Fibroblast of lung (primary cell): ENCODE results near the gene EML4. TPM values are rescaled to one million over a fixed set of nuclear protein-coding genes. Genes with fewer than 3 reads are reported as not detected.
"Not testable (repeated sequence)": the region's sequence is repeated elsewhere in the genome, so short reads cannot be mapped to it uniquely, and the experiment has no call there.

Experiments
- DNase-seq, 2 donors: peaks; one replicate each; pipeline versions ENCODE4 v3.0.0 to v3.0.0-alpha.2; 2010; ENCODE audit warnings: low read depth in 2 of 2
- H2AFZ ChIP-seq: 2 replicates; pipeline ENCODE4 v1.5.1; 2012; ENCODE audit warnings: low read length, control low read depth, inconsistent platforms
- H3K27ac ChIP-seq: 2 replicates; pipeline ENCODE4 v1.5.1; 2011; ENCODE audit warnings: low read length, control low read depth; ENCODE audit not compliant: insufficient read depth
- H3K27me3 ChIP-seq: 2 replicates; pipeline ENCODE4 v1.5.1; 2011; ENCODE audit warnings: mild to moderate bottlenecking, low read length; ENCODE audit not compliant: control insufficient read depth, insufficient read depth
- H3K36me3 ChIP-seq: 2 replicates; pipeline ENCODE4 v1.5.1; 2011; ENCODE audit warnings: low read length; ENCODE audit not compliant: control insufficient read depth, insufficient read depth
- H3K4me1 ChIP-seq: 2 replicates; pipeline ENCODE4 v1.5.1; 2011; ENCODE audit warnings: low read length; ENCODE audit not compliant: control insufficient read depth, insufficient read depth; ENCODE audit errors: extremely low read depth
- H3K4me2 ChIP-seq: 2 replicates; pipeline ENCODE4 v1.5.1; 2011; ENCODE audit warnings: low read length, control low read depth; ENCODE audit not compliant: insufficient read depth; ENCODE audit errors: extremely low read depth
- H3K4me3 ChIP-seq, 4 experiments: fragments of 200-600 bp in 1 of 4; sonication (generic) in 1 of 4; replicated peaks in 1 of 4; 2 replicates each; pipeline ENCODE4 v1.5.1; 2011 to 2016; ENCODE audit warnings: low read length in 4 of 4, low read depth in 3 of 4, mild to moderate bottlenecking in 3 of 4, control low read depth in 2 of 4, inconsistent platforms in 1 of 4, mixed read lengths in 1 of 4; ENCODE audit not compliant: insufficient read depth in 1 of 4; ENCODE audit errors: control extremely low read depth in 1 of 4
- H3K79me2 ChIP-seq: 2 replicates; pipeline ENCODE4 v1.5.1; 2012; ENCODE audit warnings: mild to moderate bottlenecking, low read length, inconsistent platforms; ENCODE audit not compliant: control insufficient read depth, insufficient read depth
- H3K9ac ChIP-seq: 2 replicates; pipeline ENCODE4 v1.5.1; 2011; ENCODE audit warnings: mild to moderate bottlenecking, low read length, control low read depth; ENCODE audit not compliant: insufficient read depth
- H3K9me3 ChIP-seq: 2 replicates; pipeline ENCODE4 v1.5.1; 2012; ENCODE audit warnings: low read depth, low read length; ENCODE audit not compliant: control insufficient read depth, insufficient read depth
- H4K20me1 ChIP-seq: 2 replicates; pipeline ENCODE4 v1.5.1; 2011; ENCODE audit warnings: low read length; ENCODE audit not compliant: control insufficient read depth, insufficient read depth; ENCODE audit errors: extremely low read depth
- EZH2 ChIP-seq: IDR thresholded peaks from 2 replicates; pipeline ENCODE4 v1.5.1; 2012; ENCODE audit warnings: low read length, control low read depth, mild to moderate bottlenecking; ENCODE audit errors: missing control alignments
- polyA plus RNA-seq, 2 donors: library from polyadenylated mRNA; depleted of rRNA in 1 of 2; stranded (reverse) in 1 of 2; unstranded in 1 of 2; fragments of >200 nt; gene quantifications; 2 replicates each; pipeline ENCODE4 v1.2.1, GENCODE V29; 2011 to 2012; ENCODE audit warnings: missing spikeins in 1 of 2
- total RNA-seq: library from RNA; depleted of rRNA; stranded (reverse); fragments of >200 nt; gene quantifications from 2 replicates; pipeline ENCODE4 v1.2.1, GENCODE V29; 2014
- TF ChIP-seq, protein P1 (sequence below), 2 donors: IDR thresholded peaks in 1 of 2; conservative IDR thresholded peaks in 1 of 2; 1 replicate in 1 of 2; 2 replicates in 1 of 2; pipeline ENCODE4 v1.5.1; 2011 to 2012; ENCODE audit warnings: low read length in 2 of 2, control low read depth in 1 of 2, inconsistent platforms in 1 of 2, low read depth in 1 of 2, mild to moderate bottlenecking in 1 of 2

EML4 gene
- total and polyA plus RNA-seq, 2 donors (not counting 1 experiment from before 2014, with no cell fraction given) = 49.5 to 62.7 TPM

DNA sequence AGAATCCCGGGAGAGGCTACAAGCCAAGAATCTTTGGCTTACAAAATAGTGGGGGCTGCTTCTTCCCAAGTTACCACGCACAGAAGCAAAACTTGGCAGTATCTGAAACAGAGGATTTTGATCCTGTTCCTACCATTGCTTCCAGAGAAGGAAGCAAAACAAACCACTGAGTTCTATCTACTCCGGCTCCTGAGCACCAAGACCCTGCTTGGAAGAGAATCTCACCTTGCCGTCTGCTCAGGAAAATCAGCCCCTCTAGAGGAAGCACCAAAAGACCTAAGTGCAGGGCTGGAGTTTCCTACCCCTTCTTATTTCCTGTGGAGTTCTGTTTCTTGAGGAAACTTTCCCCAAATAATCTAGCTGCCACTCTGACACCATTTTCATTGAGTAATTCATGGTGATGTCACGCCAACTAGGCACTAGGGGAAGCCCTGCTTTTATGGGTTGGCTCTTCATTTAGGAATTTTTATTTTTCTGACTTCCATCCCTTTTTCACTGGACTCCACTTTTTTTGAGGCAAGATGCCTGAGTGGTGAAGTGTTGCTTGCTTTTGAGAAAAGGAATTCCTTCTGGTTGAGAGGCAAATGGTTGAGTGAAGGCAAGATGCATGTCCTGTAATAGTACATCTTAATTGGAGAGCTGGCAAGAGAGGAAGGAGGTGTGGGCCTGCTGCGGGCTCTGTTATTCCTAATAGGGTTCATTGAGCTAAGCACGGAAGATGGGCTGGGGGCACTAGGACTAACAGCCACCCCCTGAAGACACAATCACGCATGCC is 36.8 kb upstream of the EML4 start:
- TF ChIP-seq EZH2 = no peak
- TF ChIP-seq, protein P1, sequence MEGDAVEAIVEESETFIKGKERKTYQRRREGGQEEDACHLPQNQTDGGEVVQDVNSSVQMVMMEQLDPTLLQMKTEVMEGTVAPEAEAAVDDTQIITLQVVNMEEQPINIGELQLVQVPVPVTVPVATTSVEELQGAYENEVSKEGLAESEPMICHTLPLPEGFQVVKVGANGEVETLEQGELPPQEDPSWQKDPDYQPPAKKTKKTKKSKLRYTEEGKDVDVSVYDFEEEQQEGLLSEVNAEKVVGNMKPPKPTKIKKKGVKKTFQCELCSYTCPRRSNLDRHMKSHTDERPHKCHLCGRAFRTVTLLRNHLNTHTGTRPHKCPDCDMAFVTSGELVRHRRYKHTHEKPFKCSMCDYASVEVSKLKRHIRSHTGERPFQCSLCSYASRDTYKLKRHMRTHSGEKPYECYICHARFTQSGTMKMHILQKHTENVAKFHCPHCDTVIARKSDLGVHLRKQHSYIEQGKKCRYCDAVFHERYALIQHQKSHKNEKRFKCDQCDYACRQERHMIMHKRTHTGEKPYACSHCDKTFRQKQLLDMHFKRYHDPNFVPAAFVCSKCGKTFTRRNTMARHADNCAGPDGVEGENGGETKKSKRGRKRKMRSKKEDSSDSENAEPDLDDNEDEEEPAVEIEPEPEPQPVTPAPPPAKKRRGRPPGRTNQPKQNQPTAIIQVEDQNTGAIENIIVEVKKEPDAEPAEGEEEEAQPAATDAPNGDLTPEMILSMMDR (conservative IDR thresholded peaks at IDR 0.05 in 1 of 2, IDR thresholded peaks at IDR 0.05 in 1 of 2; ENCODE audit: low read depth in 1 of 2, low read length in 2 of 2) = no peak
- DNase-seq = peak; percentile 91 to 99
- H3K27me3 ChIP-seq = no peaks in the 10 kb centered on the region
- peak overlapping the region; percentile 91 for H3K27ac ChIP-seq
- peaks cover 39% of the 10 kb centered on the region for H3K4me1 ChIP-seq
- H4K20me1 ChIP-seq = no peaks in the 10 kb centered on the region
- H3K9ac ChIP-seq = peak overlapping the region; percentile 41
- H3K9me3 ChIP-seq = no peaks in the 10 kb centered on the region
- no peaks in the 10 kb centered on the region for H3K79me2 ChIP-seq
- peak overlapping the region; percentile 76 for H3K4me2 ChIP-seq
- peak overlapping the region; percentile 44 for H2AFZ ChIP-seq
- H3K36me3 ChIP-seq = no peaks in the 10 kb centered on the region
- peak overlapping the region in 2 of 4 experiments; percentile 14 to 43 for H3K4me3 ChIP-seq

DNA sequence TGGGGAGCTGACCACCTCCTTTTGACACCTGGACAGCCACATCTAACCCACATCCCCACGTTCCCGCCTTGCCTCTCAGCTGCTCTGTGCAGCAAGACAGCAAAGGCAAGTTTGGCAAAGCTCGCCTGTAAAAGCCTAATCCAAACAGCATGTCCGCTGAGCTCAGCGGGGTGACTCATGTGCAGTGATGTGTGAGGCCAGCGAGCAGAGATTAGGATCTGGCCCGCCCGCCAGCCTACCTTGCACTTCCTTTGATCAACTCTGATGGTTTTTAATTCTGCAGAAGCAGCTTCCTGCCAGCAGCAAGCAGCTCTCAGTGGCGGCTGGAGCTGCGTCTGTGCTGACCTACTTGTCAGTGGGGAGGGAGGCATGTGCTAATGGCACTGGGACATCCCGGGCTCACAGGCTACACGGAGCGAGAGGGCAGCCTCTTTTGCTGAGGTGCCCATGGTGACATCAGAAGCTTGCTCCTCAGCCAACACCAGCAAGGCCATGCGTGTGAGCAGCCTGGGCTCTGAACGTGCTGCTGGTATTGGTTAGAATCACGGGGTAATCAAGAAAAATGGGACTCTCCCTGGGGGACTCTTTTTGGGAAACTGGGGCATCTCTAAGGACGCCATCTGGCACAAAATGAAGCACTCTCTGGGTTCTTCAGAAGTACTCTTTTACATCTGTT is 36.0 kb upstream of the EML4 start:
- TF ChIP-seq, protein P1 (conservative IDR thresholded peaks at IDR 0.05 in 1 of 2, IDR thresholded peaks at IDR 0.05 in 1 of 2; ENCODE audit: low read depth in 1 of 2, low read length in 2 of 2) = no peak
- no peak for TF ChIP-seq EZH2
- H3K27ac ChIP-seq = peak overlapping the region; percentile 91
- DNase-seq = peak; percentile 96 to 99
- peak overlapping the region; percentile 76 for H3K4me2 ChIP-seq
- H3K4me1 ChIP-seq = peaks cover 35% of the 10 kb centered on the region
- no peaks in the 10 kb centered on the region for H3K27me3 ChIP-seq
- H4K20me1 ChIP-seq = no peaks in the 10 kb centered on the region
- H3K9me3 ChIP-seq = no peaks in the 10 kb centered on the region
- no peaks in the 10 kb centered on the region for H3K36me3 ChIP-seq
- H3K9ac ChIP-seq = peak overlapping the region; percentile 52
- H3K79me2 ChIP-seq = no peaks in the 10 kb centered on the region
- peak overlapping the region; percentile 67 for H2AFZ ChIP-seq
- H3K4me3 ChIP-seq = peak overlapping the region; percentile 8 to 44 (median 27)

DNA sequence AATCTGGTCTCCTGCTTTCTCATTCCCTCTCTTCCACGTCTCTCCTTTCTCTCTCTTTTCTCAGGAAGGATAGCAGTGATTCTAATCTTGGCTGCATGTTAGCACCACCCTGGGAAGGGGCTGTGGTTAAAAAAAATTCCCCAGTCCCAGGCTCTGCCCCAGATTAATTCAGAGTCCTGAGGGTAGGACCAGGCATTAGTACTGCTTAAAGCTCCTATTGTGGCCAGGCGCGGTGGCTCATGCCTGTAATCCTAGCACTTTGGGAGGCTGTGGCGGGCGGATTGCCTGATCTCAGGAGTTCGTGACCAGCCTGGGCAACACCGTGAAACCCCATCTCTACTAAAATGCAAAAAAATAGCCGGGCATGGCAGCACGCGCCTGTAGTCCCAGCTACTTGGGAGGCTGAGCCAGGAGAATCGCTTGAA is 35.4 kb upstream of the EML4 start:
- peak overlapping the region; percentile 35 for H2AFZ ChIP-seq
- H3K9me3 ChIP-seq = no peaks in the 10 kb centered on the region
- no peaks in the 10 kb centered on the region for H3K79me2 ChIP-seq
- H3K4me2 ChIP-seq = peak overlapping the region; percentile 76
- H3K27ac ChIP-seq = peak overlapping the region; percentile 91
- DNase-seq = peak in 1 of 2 donors; percentile 38
- H3K27me3 ChIP-seq = no peaks in the 10 kb centered on the region
- no peaks in the 10 kb centered on the region for H4K20me1 ChIP-seq
- no peak for TF ChIP-seq EZH2
- TF ChIP-seq, protein P1 (conservative IDR thresholded peaks at IDR 0.05 in 1 of 2, IDR thresholded peaks at IDR 0.05 in 1 of 2; ENCODE audit: low read depth in 1 of 2, low read length in 2 of 2) = no peak
- H3K36me3 ChIP-seq = no peaks in the 10 kb centered on the region
- H3K4me1 ChIP-seq = peaks cover 35% of the 10 kb centered on the region
- H3K9ac ChIP-seq = peak overlapping the region; percentile 52
- no peak overlapping the region for H3K4me3 ChIP-seq

DNA sequence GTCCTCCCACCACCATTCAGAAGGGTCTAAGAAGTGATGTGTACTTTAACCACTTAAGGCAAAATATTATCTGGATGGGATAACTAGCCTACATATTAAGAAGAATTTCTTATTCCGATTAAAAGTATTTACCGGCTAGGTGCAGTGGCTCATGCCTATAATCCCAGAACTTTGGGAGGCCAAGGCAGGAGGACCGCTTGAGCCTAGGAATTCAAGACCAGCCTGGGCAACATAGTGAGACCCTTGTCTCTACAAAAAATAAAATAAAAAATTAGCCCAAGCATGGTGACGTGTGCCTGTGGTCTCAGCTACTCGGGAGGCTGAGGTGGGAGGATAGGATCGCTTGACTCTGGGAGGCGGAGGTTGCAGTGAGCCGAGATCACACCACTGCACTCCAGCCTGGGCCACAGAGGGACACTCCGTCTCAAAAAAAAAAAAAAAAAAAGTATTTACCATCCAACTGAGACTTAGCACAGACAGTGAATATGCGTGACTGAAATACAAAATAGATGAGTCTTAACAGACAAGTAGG is 34.7 kb upstream of the EML4 start:
- not testable (repeated sequence) for H3K4me2 ChIP-seq, H3K36me3 ChIP-seq, H3K79me2 ChIP-seq, H4K20me1 ChIP-seq, H3K9me3 ChIP-seq, H3K27me3 ChIP-seq, H3K27ac ChIP-seq, H3K4me3 ChIP-seq, H3K9ac ChIP-seq, DNase-seq, H2AFZ ChIP-seq
- H3K4me1 ChIP-seq = peaks cover 36% of the 10 kb centered on the region
